Panc1 (cell line): ENCODE results near the gene CDH26. TPM values are rescaled to one million over a fixed set of nuclear protein-coding genes. Genes with fewer than 3 reads are reported as not detected.

Experiments
- ATAC-seq: fragments of 200-7000 bp; cut with Tn5 transposase; 2 replicates; pipeline ENCODE4 v1.9.1; 2020; ENCODE audit warnings: mild to moderate bottlenecking, moderate library complexity
- BruUV-seq: library from RNA; stranded (reverse); fragments of 400-500 nt; replicated peaks from 2 replicates; lab custom pipeline; 2021; lab: Mats Ljungman, UMichigan
- CTCF ChIA-PET: fragments of 300-600 bp; sonication (Branson Sonifier 250); formaldehyde crosslinking; loops from one replicate; lab custom pipeline; 2022; ENCODE audit warnings: antibody characterized with exemption; lab: Charles Lee
- POLR2A ChIA-PET: fragments of 300-600 bp; sonication (Branson Sonifier 250); formaldehyde crosslinking; loops from one replicate; lab custom pipeline; 2022; ENCODE audit warnings: antibody characterized with exemption; lab: Charles Lee
- DNase-seq: peaks from one replicate; pipeline ENCODE4 v3.0.0-alpha.2; 2010; ENCODE audit warnings: low read depth, low spot score
- H3K27ac ChIP-seq: 2 replicates; pipeline ENCODE4 v1.5.1; 2011; ENCODE audit warnings: mild to moderate bottlenecking, low read length, inconsistent platforms
- H3K27me3 ChIP-seq: fragments of 200-500 bp; sonication (Bioruptor generic); 2 replicates; pipeline ENCODE4 v1.6.0; 2014; ENCODE audit warnings: low read length, inconsistent platforms; ENCODE audit not compliant: control insufficient read depth, insufficient read depth
- H3K36me3 ChIP-seq: fragments of 200-500 bp; sonication (Bioruptor generic); 2 replicates; pipeline ENCODE4 v1.5.1; 2014; ENCODE audit warnings: inconsistent platforms, mild to moderate bottlenecking, low read length, moderate library complexity; ENCODE audit not compliant: control insufficient read depth, insufficient read depth
- H3K4me1 ChIP-seq: 2 replicates; pipeline ENCODE4 v1.5.1; 2011; ENCODE audit warnings: inconsistent platforms, mild to moderate bottlenecking, low read length, moderate library complexity; ENCODE audit not compliant: control insufficient read depth, insufficient read depth
- H3K4me3 ChIP-seq, 2 experiments: 2 replicates each; pipeline ENCODE4 v1.5.1; 2011 to 2012; ENCODE audit warnings: low read depth in 2 of 2, low read length in 2 of 2, mild to moderate bottlenecking in 2 of 2, inconsistent platforms in 1 of 2, moderate library complexity in 1 of 2
- H3K9me3 ChIP-seq: fragments of 200-500 bp; sonication (Bioruptor generic); 2 replicates; pipeline ENCODE4 v1.5.1; 2014; ENCODE audit warnings: low read depth, mild to moderate bottlenecking, inconsistent platforms, low read length, moderate library complexity; ENCODE audit not compliant: control insufficient read depth, insufficient read depth
- POLR2AphosphoS5 ChIP-seq: IDR thresholded peaks from 2 replicates; pipeline ENCODE4 v1.6.1; 2012; ENCODE audit warnings: mild to moderate bottlenecking, low read depth, low read length, moderate library complexity
- REST ChIP-seq, 2 experiments: IDR thresholded peaks; 2 replicates each; pipeline ENCODE4 v1.6.1; 2011 to 2012; ENCODE audit warnings: low read depth in 2 of 2, control low read depth in 1 of 2, low read length in 1 of 2, mild to moderate bottlenecking in 1 of 2, moderate library complexity in 1 of 2; ENCODE audit not compliant: insufficient read depth in 1 of 2
- SIN3A ChIP-seq: IDR thresholded peaks from 2 replicates; pipeline ENCODE4 v1.6.1; 2012; ENCODE audit warnings: low read depth, mild to moderate bottlenecking, low read length, moderate library complexity, borderline replicate concordance; ENCODE audit not compliant: insufficient read depth
- TCF7L2 ChIP-seq: IDR thresholded peaks from 2 replicates; pipeline ENCODE4 v1.6.1; 2011; ENCODE audit warnings: mild to moderate bottlenecking, low read depth, low read length, inconsistent platforms
- in situ Hi-C: cut with HindIII; loops from 2 replicates; pipeline ENCODE4 v1.10.0; 2016; ENCODE audit warnings: low sequenced_read_pairs, low pct_unique_long_range_greater_than_20kb
- intact Hi-C: fragments of 100-400 bp; cut with micrococcal nuclease; formaldehyde crosslinking; loops from one replicate; pipeline ENCODE4 v1.10.0; 2022; ENCODE audit not compliant: unreplicated experiment
- total RNA-seq: library from RNA; stranded (reverse); gene quantifications from one replicate; pipeline ENCODE4 v1.2.1, GENCODE V29; 2021; ENCODE audit not compliant: unreplicated experiment
- TF ChIP-seq, protein P1 (sequence below): fragments of 450-650 bp; IDR thresholded peaks from 2 replicates; pipeline ENCODE4 v1.5.1; 2017; ENCODE audit warnings: mild to moderate bottlenecking

CDH26 gene
- total RNA-seq, 1 experiment from 2014 or later = 0.46 TPM

GRCh38 chr20:60009318-60009717 is 51.1 kb downstream of the CDH26 start:
- no TSS peak for BruUV-seq
- DNase-seq (no peak), ATAC-seq (no peak)
- CTCF ChIA-PET = interaction anchor here (0.7 kb wide), 1 partner anchor 181 kb away, joined by 6 read pairs; no protein-coding TSS in a partner anchor
- in situ Hi-C loops = no loop called here
- TF ChIP-seq TCF7L2 (no peak), POLR2AphosphoS5 (no peak), SIN3A (no peak), REST (IDR thresholded peaks at IDR 0.05; ENCODE audit: insufficient read depth in 1 of 2, low read depth in 2 of 2, low read length in 1 of 2) (no peak)
- TF ChIP-seq, protein P1, sequence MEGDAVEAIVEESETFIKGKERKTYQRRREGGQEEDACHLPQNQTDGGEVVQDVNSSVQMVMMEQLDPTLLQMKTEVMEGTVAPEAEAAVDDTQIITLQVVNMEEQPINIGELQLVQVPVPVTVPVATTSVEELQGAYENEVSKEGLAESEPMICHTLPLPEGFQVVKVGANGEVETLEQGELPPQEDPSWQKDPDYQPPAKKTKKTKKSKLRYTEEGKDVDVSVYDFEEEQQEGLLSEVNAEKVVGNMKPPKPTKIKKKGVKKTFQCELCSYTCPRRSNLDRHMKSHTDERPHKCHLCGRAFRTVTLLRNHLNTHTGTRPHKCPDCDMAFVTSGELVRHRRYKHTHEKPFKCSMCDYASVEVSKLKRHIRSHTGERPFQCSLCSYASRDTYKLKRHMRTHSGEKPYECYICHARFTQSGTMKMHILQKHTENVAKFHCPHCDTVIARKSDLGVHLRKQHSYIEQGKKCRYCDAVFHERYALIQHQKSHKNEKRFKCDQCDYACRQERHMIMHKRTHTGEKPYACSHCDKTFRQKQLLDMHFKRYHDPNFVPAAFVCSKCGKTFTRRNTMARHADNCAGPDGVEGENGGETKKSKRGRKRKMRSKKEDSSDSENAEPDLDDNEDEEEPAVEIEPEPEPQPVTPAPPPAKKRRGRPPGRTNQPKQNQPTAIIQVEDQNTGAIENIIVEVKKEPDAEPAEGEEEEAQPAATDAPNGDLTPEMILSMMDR = no peak
- Histone ChIP-seq H3K4me1 (no peaks in the 10 kb centered on the region), H3K4me3 (no peak overlapping the region), H3K27ac (no peak overlapping the region), H3K36me3 (no peaks in the 10 kb centered on the region), H3K9me3 (no peaks in the 10 kb centered on the region), H3K27me3 (no peaks in the 10 kb centered on the region)
- intact Hi-C loops = no loop called here
- POLR2A ChIA-PET = no interaction called here

DNA sequence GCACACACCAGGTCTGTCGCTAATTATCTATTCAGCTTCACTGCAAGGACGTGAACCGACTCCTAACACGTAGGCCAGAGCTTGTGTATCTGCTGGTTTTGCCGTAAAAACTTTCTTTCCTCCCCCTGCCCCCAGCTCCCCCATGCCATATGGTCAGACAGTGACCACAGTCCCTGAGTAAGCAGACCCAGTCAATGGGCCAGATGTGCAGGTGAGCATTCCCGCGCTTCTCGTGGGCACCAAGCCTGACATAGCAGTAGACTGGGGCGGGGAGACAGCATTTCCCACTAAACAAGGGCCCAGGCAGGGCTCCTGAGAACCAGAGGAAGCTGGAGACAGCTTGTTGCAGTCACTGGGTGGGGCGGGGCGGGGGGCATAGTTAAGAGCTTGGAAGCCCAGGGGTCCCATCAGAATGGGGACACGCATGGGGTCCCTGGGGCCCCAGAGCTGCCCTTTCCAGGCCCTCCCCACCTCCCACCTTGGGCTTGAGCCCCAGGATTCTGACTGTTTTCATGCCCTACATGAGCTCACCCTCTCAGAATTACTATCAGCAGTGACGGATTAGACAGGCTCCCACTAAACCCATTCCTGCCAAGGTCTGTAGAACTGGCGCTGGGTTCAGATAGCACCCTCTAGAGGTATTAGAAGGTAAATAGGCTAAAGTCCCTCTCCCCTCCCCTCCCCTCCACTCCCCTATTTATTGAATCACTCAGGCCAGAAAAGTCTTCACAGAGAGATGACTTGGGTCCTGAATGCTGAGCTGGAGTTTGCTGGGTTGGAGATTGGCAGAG is 51.8 kb downstream of the CDH26 start:
- no peak overlapping the region for H3K4me3 ChIP-seq
- BruUV-seq = no TSS peak
- H3K4me1 ChIP-seq = no peaks in the 10 kb centered on the region
- in situ Hi-C loops = no loop called here
- no peak for ATAC-seq
- CTCF ChIA-PET = interaction anchor here (0.7 kb wide), 1 partner anchor 181 kb away, joined by 6 read pairs; no protein-coding TSS in a partner anchor
- DNase-seq = no peak
- no peaks in the 10 kb centered on the region for H3K36me3 ChIP-seq
- intact Hi-C loops = no loop called here
- H3K9me3 ChIP-seq = no peaks in the 10 kb centered on the region
- POLR2A ChIA-PET = no interaction called here
- TF ChIP-seq, protein P1 = peak; percentile 38; the same call in 1 of the 2 replicates
- no peak for TF ChIP-seq POLR2AphosphoS5
- no peak overlapping the region for H3K27ac ChIP-seq
- no peaks in the 10 kb centered on the region for H3K27me3 ChIP-seq
